Measurements from ENCODE around the gene CPNE5. TPM values are rescaled to one million over a fixed set of nuclear protein-coding genes. Genes with fewer than 3 reads are reported as not detected.

The CPNE5 gene
- total and polyA plus RNA-seq, 9 of the 15 experiments (the other 6 are each of a cell fraction or from before 2014, with no cell fraction given): 0.14 to 1.0 (median 0.46) TPM; not detected in 2

DNA sequence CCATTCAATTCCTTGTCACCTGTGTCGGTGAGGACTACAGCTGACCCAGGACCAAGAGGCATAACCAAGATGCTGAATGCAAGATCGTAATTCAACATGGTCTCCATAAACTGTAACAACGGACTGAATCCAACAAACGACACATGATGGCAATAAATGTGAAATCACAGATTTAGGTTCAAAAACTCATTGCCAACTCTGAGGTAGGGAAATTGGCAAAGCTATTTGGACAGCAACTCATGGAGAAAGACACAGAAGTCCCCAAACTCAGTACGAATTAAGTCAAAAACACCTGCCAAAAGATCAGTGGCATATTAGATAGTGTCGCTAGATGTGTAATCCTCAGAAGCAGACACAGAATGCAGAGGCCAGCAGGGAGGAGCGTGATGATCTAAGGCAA lies 25.0 kb downstream of the CPNE5 start (continued):
- TF ChIP-seq CHD7 (IDR thresholded peaks at IDR 0.05; ENCODE audit: low read depth, low read length): no peak
- TF ChIP-seq SAFB2 (IDR thresholded peaks at IDR 0.05; ENCODE audit: borderline replicate concordance, low read depth, low read length, severe bottlenecking): no peak
- TF ChIP-seq ATF7 (IDR thresholded peaks at IDR 0.05): no peak
- no peak for TF ChIP-seq ZNF134 (CRISPR knock-in tag; conservative IDR thresholded peaks at IDR 0.05)
- no peak for TF ChIP-seq TARDBP (IDR thresholded peaks at IDR 0.05)
- no peak for TF ChIP-seq ZNF75A (CRISPR knock-in tag; IDR thresholded peaks at IDR 0.05)
- no peak for TF ChIP-seq EP400 (IDR thresholded peaks at IDR 0.05)
- no peak for TF ChIP-seq ZNF311 (CRISPR knock-in tag; IDR thresholded peaks at IDR 0.05)
